ENCODE results near the gene SH3BP4.

SH3BP4 gene

DNA sequence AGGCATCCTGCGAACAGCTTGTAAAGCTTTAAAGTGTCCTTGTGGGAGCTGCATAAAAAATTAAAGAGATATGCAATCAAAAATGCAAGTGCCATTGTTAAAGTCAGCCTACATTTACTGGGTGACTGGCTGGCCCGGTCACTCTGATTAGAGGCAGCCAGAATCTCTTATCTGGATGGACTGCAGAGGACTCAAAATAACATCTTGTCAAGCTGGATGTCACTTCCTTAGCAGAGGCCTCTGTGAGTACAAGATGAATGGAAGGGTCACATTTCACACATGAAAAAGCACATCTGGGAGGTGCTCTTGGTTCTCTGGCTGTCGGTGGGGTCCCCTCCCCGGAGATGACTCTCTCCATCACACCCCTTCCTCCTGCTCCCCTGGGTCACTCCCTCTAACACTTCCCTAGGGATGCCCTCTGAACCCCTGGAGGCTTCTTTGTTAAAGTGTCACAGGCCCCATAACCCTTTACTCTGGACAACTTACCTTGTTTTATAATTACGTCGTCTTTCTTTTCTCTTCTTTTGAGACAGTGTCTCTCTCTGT lies 122.1 kb downstream of the SH3BP4 start:
- no peak overlapping the region for H3K4me3 ChIP-seq (ENCODE audit: low read depth, low read length)
- ChIA-PET CTCF (interaction anchor here (1.0 kb wide), 1 partner anchor 20 kb away, joined by 3 read pairs; no protein-coding TSS in a partner anchor), POLR2A (no interaction called here)
- no peak for TF ChIP-seq CTCF (IDR thresholded peaks at IDR 0.05; ENCODE audit: insufficient read depth, low read length, missing control alignments)
- DNase-seq (ENCODE audit: low read depth, low spot score), result no peak

DNA sequence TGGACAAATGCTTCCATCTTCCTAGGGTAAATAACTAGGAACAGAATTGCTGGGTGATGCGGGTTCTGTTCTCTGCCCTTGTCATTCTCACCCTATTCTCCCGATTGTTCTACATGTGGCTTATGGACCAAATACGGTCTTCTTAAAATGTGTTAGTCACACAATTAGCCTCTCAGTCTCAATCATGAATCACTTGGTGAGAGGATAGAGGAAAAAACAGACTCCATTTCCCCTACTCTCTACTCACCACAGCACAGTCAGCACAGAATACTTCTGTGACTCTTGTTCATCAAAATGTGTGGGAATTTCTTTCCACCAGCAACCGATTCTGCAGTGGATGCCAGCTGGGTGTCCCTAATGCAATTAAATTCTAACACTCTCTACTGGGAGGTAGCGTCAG lies 125.2 kb downstream of the SH3BP4 start:
- POLR2A ChIA-PET, result no interaction called here
- no peak for TF ChIP-seq CTCF (IDR thresholded peaks at IDR 0.05; ENCODE audit: insufficient read depth, low read length, missing control alignments)
- CTCF ChIA-PET, result interaction anchor here (0.8 kb wide), 1 partner anchor 11 kb away, joined by 3 read pairs; no protein-coding TSS in a partner anchor
- no peak for DNase-seq (ENCODE audit: low read depth, low spot score)
- no peak overlapping the region for H3K4me3 ChIP-seq (ENCODE audit: low read depth, low read length)

DNA sequence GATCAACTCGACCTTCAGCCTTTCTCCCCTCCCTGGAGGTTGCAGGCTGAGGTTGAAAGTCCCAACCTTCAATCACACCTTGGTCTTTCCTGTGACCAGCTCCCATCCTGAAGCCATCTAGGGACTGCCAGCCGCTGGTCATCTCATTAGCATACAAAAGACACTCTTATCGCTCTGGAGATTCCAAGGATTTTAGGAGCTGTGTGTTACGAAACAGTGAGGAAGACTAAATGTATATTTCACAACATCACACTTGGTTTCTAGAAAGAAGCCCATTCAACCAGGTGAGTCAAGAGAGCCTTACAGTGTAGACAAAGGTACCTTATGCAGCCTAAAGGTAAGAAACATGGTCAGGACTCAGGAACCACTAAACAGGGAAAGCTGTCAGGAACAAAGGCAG lies 126.4 kb downstream of the SH3BP4 start:
- DNase-seq (ENCODE audit: low read depth, low spot score), result no peak
- TF ChIP-seq CTCF (IDR thresholded peaks at IDR 0.05; ENCODE audit: insufficient read depth, low read length, missing control alignments), result no peak
- POLR2A ChIA-PET, result no interaction called here
- H3K4me3 ChIP-seq (ENCODE audit: low read depth, low read length), result no peak overlapping the region
- CTCF ChIA-PET, result no interaction called here

DNA sequence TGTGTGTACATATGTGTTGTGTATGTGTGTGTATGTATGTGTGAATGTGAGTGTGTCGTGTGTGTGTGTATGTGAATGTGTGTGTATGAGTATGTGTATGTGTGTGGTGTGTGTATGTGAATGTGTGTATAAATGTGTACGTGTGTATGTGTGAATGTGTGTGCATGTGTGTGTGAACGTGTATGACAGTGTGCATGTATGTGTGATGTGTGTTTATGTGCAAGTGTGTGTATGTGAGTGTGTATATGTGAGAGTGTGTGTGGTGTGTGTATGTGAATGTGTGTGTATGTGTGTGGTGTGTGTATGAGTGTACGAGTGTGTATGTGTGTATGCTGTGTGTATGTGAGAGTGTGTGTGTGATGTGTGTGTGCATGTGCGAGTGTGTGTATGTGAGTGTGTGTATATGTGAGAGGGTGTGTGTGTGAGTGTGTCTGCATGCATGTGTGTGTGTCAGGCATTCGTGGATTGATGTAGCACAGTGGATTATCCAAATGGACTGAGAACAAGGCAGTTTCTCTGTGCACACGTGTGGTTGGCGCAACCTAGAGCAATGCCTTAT lies 127.2 kb downstream of the SH3BP4 start:
- no peak overlapping the region for H3K4me3 ChIP-seq (ENCODE audit: low read depth, low read length)
- TF ChIP-seq CTCF (IDR thresholded peaks at IDR 0.05; ENCODE audit: insufficient read depth, low read length, missing control alignments), result no peak
- no peak for DNase-seq (ENCODE audit: low read depth, low spot score)
- ChIA-PET CTCF (no interaction called here), POLR2A (no interaction called here)

DNA sequence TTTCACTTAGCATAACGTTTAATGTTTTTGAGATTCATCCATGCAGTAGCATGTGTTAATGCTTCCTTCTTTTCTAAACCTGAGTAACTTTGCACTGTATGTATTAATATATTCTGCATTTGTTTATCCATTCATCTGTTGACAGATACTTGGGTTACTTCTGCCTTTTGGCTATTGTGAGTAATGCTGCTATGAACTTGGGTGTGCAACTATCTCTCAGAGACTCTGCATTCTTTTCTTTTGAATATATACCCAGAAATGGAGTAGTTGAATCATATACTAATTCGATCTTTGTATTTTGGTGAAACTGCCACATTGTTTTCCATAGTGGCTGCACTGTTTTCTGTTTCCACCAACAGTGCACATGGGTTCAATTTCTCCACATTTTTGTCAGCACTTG lies 128.3 kb downstream of the SH3BP4 start:
- no peak for TF ChIP-seq CTCF (IDR thresholded peaks at IDR 0.05; ENCODE audit: insufficient read depth, low read length, missing control alignments)
- ChIA-PET CTCF (no interaction called here), POLR2A (no interaction called here)
- DNase-seq (ENCODE audit: low read depth, low spot score), result no peak
- H3K4me3 ChIP-seq (ENCODE audit: low read depth, low read length), result no peak overlapping the region

GRCh38 chr2:235082578-235083338 lies 130.9 kb downstream of the SH3BP4 start:
- no peak for DNase-seq (ENCODE audit: low read depth, low spot score)
- no peak for TF ChIP-seq CTCF (IDR thresholded peaks at IDR 0.05; ENCODE audit: insufficient read depth, low read length, missing control alignments)
- ChIA-PET CTCF (interaction anchor here (0.9 to 2.0 kb wide), 2 partner anchors 18 to 28 kb away, joined by 3 to 4 read pairs; no protein-coding TSS in a partner anchor), POLR2A (no interaction called here)
- H3K4me3 ChIP-seq (ENCODE audit: low read depth, low read length), result no peak overlapping the region

Measured in AG04449 (cell line).